ENCODE results near the gene FNDC1.

Gene FNDC1

GRCh38 chr6:159212028-159212427 lies 42.8 kb downstream of the FNDC1 start:
- Histone ChIP-seq H3K4me1 (ENCODE audit: insufficient read depth, low read length) (no peaks in the 10 kb centered on the region), H3K27me3 (ENCODE audit: insufficient read depth, low read length) (no peaks in the 10 kb centered on the region), H3K9ac (ENCODE audit: low read depth, low read length) (no peak overlapping the region), H3K9me3 (ENCODE audit: insufficient read depth, low read depth, low read length) (no peaks in the 10 kb centered on the region), H3K36me3 (ENCODE audit: insufficient read depth, low read length) (no peaks in the 10 kb centered on the region), H3K4me3 (ENCODE audit: low read length) (no peak overlapping the region), H3K27ac (ENCODE audit: low read depth, low read length) (no peak overlapping the region)
- 86% methylated on average over 4 of the region's 4 CpGs for WGBS

GRCh38 chr6:159212525-159213280 lies 43.5 kb downstream of the FNDC1 start:
- no peaks in the 10 kb centered on the region for H3K4me1 ChIP-seq (ENCODE audit: insufficient read depth, low read length)
- no peaks in the 10 kb centered on the region for H3K9me3 ChIP-seq (ENCODE audit: insufficient read depth, low read depth, low read length)
- no peaks in the 10 kb centered on the region for H3K27me3 ChIP-seq (ENCODE audit: insufficient read depth, low read length)
- no peak overlapping the region for H3K9ac ChIP-seq (ENCODE audit: low read depth, low read length)
- WGBS: 85% methylated on average over 5 of the region's 5 CpGs
- no peak overlapping the region for H3K27ac ChIP-seq (ENCODE audit: low read depth, low read length)
- H3K4me3 ChIP-seq (ENCODE audit: low read length): no peak overlapping the region
- H3K36me3 ChIP-seq (ENCODE audit: insufficient read depth, low read length): no peaks in the 10 kb centered on the region

DNA sequence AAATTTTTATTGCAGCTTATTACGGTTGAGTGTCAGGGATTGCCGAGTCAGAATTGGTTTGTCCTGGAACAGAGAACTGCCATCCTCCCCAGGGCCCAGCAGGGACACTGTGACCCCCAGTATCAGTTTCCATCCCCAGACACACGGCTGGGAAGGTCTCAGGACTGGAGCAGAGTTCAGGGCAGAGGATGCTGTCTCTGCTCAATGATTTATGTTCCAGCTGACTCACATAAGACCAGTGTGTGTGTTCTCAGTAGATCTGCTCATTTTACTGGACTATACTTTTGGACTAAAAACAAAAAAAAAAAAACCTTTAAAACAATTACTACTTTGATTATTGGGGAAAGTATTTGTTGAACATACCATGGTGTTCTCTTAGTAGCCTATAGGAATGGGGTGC lies 44.2 kb downstream of the FNDC1 start:
- Histone ChIP-seq H3K27ac (ENCODE audit: low read depth, low read length) (no peak overlapping the region), H3K9me3 (ENCODE audit: insufficient read depth, low read depth, low read length) (no peaks in the 10 kb centered on the region), H3K36me3 (ENCODE audit: insufficient read depth, low read length) (no peaks in the 10 kb centered on the region), H3K4me3 (ENCODE audit: low read length) (no peak overlapping the region), H3K4me1 (ENCODE audit: insufficient read depth, low read length) (no peaks in the 10 kb centered on the region), H3K9ac (ENCODE audit: low read depth, low read length) (no peak overlapping the region), H3K27me3 (ENCODE audit: insufficient read depth, low read length) (no peaks in the 10 kb centered on the region)
- 89% methylated on average over 3 of the region's 3 CpGs for WGBS

GRCh38 chr6:159214281-159214680 lies 45.1 kb downstream of the FNDC1 start:
- H3K36me3 ChIP-seq (ENCODE audit: insufficient read depth, low read length): no peaks in the 10 kb centered on the region
- WGBS: 76% methylated on average over 2 of the region's 2 CpGs
- no peaks in the 10 kb centered on the region for H3K9me3 ChIP-seq (ENCODE audit: insufficient read depth, low read depth, low read length)
- H3K27ac ChIP-seq (ENCODE audit: low read depth, low read length): no peak overlapping the region
- H3K27me3 ChIP-seq (ENCODE audit: insufficient read depth, low read length): no peaks in the 10 kb centered on the region
- H3K4me3 ChIP-seq (ENCODE audit: low read length): no peak overlapping the region
- H3K9ac ChIP-seq (ENCODE audit: low read depth, low read length): no peak overlapping the region
- no peaks in the 10 kb centered on the region for H3K4me1 ChIP-seq (ENCODE audit: insufficient read depth, low read length)

- Histone ChIP-seq H3K4me1 (ENCODE audit: insufficient read depth, low read length) (no peaks in the 10 kb centered on the region), H3K27ac (ENCODE audit: low read depth, low read length) (no peak overlapping the region), H3K27me3 (ENCODE audit: insufficient read depth, low read length) (no peaks in the 10 kb centered on the region), H3K9ac (ENCODE audit: low read depth, low read length) (no peak overlapping the region), H3K36me3 (ENCODE audit: insufficient read depth, low read length) (no peaks in the 10 kb centered on the region), H3K9me3 (ENCODE audit: insufficient read depth, low read depth, low read length) (no peaks in the 10 kb centered on the region), H3K4me3 (ENCODE audit: low read length) (no peak overlapping the region)
- WGBS: 57% methylated on average over 17 of the region's 17 CpGs
These were observed 48.5 kb downstream of the FNDC1 start for GRCh38 chr6:159217595-159218275.

- H3K36me3 ChIP-seq (ENCODE audit: insufficient read depth, low read length): no peaks in the 10 kb centered on the region
- no peaks in the 10 kb centered on the region for H3K9me3 ChIP-seq (ENCODE audit: insufficient read depth, low read depth, low read length)
- H3K27ac ChIP-seq (ENCODE audit: low read depth, low read length): no peak overlapping the region
- H3K4me1 ChIP-seq (ENCODE audit: insufficient read depth, low read length): no peaks in the 10 kb centered on the region
- 78% methylated on average over 5 of the region's 5 CpGs for WGBS
- no peaks in the 10 kb centered on the region for H3K27me3 ChIP-seq (ENCODE audit: insufficient read depth, low read length)
- H3K4me3 ChIP-seq (ENCODE audit: low read length): no peak overlapping the region
- no peak overlapping the region for H3K9ac ChIP-seq (ENCODE audit: low read depth, low read length)
These were observed 50.9 kb downstream of the FNDC1 start for GRCh38 chr6:159220093-159220492.

DNA sequence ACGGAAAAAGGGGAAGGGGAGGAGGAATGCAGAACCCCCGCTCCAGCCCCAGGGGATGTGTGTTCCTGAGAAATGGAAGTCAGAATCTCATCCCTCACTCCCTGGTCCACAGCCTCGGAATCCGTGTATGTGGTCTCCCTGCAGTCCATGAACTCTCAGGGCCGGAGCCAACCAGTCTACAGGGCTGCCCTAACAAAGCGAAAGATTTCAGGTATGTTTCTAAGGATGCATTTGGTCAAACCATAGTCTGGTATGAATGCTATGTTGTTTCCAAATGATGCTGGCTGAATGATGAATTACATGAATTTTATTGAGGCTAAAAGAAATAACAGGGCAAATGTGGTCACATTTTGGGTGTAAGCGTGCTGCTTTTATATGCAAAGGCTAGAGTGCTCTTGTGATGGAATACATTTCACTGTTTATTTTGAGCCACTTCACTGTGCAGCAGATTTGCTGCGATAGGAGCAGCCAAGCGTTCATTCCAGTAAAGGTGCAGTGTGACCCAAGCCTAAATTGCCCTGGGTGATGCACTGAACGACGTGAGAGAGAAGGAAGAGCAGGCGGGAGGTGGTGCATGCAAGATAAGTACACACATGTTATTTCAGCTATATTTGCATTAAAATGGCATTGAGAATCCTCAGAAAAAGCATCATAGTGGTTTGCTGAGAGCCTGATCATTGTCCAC lies 52.4 kb downstream of the FNDC1 start:
- no peaks in the 10 kb centered on the region for H3K27me3 ChIP-seq (ENCODE audit: insufficient read depth, low read length)
- WGBS: 83% methylated on average over 12 of the region's 12 CpGs
- no peaks in the 10 kb centered on the region for H3K9me3 ChIP-seq (ENCODE audit: insufficient read depth, low read depth, low read length)
- H3K27ac ChIP-seq (ENCODE audit: low read depth, low read length): no peak overlapping the region
- no peak overlapping the region for H3K4me3 ChIP-seq (ENCODE audit: low read length)
- no peaks in the 10 kb centered on the region for H3K4me1 ChIP-seq (ENCODE audit: insufficient read depth, low read length)
- H3K36me3 ChIP-seq (ENCODE audit: insufficient read depth, low read length): no peaks in the 10 kb centered on the region
- H3K9ac ChIP-seq (ENCODE audit: low read depth, low read length): no peak overlapping the region

DNA sequence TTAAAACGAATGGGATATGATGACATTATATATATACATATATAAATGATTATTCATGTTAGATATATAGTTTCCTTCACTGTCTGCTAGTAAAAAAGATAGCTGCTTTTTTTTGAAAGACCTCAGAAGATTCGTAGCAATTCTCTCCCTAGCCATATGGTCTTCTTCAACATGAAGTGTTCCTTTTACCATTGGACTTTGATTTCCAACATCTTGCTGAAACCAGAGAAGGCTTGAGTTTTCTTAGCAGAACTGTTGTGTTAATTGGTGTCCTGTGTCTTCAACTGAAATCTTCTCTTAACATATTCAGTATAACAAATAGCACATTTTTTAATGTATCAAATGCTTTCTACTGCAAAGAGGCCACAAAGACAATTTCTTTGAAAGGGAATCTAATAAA lies 55.3 kb downstream of the FNDC1 start:
- H3K27me3 ChIP-seq (ENCODE audit: insufficient read depth, low read length): no peaks in the 10 kb centered on the region
- H3K4me1 ChIP-seq (ENCODE audit: insufficient read depth, low read length): no peaks in the 10 kb centered on the region
- no peaks in the 10 kb centered on the region for H3K9me3 ChIP-seq (ENCODE audit: insufficient read depth, low read depth, low read length)
- no peak overlapping the region for H3K27ac ChIP-seq (ENCODE audit: low read depth, low read length)
- H3K36me3 ChIP-seq (ENCODE audit: insufficient read depth, low read length): no peaks in the 10 kb centered on the region
- no peak overlapping the region for H3K9ac ChIP-seq (ENCODE audit: low read depth, low read length)
- H3K4me3 ChIP-seq (ENCODE audit: low read length): no peak overlapping the region
- WGBS: 87% methylated on average over 1 of the region's 2 CpGs

GRCh38 chr6:159229651-159230051 lies 60.5 kb downstream of the FNDC1 start:
- Histone ChIP-seq H3K4me3 (ENCODE audit: low read length) (no peak overlapping the region), H3K27me3 (ENCODE audit: insufficient read depth, low read length) (peaks cover 39% of the 10 kb centered on the region), H3K4me1 (ENCODE audit: insufficient read depth, low read length) (no peaks in the 10 kb centered on the region), H3K27ac (ENCODE audit: low read depth, low read length) (no peak overlapping the region), H3K36me3 (ENCODE audit: insufficient read depth, low read length) (no peaks in the 10 kb centered on the region), H3K9me3 (ENCODE audit: insufficient read depth, low read depth, low read length) (no peaks in the 10 kb centered on the region), H3K9ac (ENCODE audit: low read depth, low read length) (no peak overlapping the region)
- 81% methylated on average over 8 of the region's 8 CpGs for WGBS

DNA sequence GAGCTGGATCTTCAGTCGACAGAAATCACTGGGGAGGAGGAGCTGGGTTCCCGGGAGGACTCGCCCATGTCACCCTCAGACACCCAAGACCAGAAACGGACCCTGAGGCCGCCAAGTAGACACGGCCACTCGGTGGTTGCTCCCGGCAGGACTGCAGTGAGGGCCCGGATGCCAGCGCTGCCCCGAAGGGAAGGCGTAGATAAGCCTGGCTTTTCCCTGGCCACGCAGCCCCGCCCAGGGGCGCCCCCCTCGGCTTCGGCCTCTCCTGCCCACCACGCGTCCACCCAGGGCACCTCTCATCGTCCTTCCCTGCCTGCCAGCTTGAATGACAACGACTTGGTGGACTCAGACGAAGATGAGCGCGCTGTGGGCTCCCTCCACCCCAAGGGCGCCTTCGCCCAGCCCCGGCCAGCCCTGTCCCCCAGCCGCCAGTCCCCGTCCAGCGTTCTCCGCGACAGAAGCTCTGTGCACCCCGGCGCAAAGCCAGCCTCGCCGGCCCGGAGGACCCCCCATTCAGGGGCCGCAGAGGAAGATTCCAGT lies 63.0 kb downstream of the FNDC1 start:
- Histone ChIP-seq H3K4me1 (ENCODE audit: insufficient read depth, low read length) (no peaks in the 10 kb centered on the region), H3K27me3 (ENCODE audit: insufficient read depth, low read length) (peaks cover 59% of the 10 kb centered on the region)
- 91% methylated on average over 38 of the region's 38 CpGs for WGBS

GRCh38 chr6:159232751-159233150 lies 63.6 kb downstream of the FNDC1 start:
- Histone ChIP-seq H3K9me3 (ENCODE audit: insufficient read depth, low read depth, low read length) (no peaks in the 10 kb centered on the region), H3K9ac (ENCODE audit: low read depth, low read length) (no peak overlapping the region), H3K27me3 (ENCODE audit: insufficient read depth, low read length) (peaks cover 59% of the 10 kb centered on the region), H3K4me1 (ENCODE audit: insufficient read depth, low read length) (no peaks in the 10 kb centered on the region), H3K36me3 (ENCODE audit: insufficient read depth, low read length) (no peaks in the 10 kb centered on the region), H3K4me3 (ENCODE audit: low read length) (no peak overlapping the region), H3K27ac (ENCODE audit: low read depth, low read length) (no peak overlapping the region)
- 93% methylated on average over 23 of the region's 23 CpGs for WGBS

More for the DNA sequence above, 63.0 kb downstream of the FNDC1 start:
- Histone ChIP-seq H3K4me3 (ENCODE audit: low read length) (no peak overlapping the region), H3K27ac (ENCODE audit: low read depth, low read length) (no peak overlapping the region), H3K9ac (ENCODE audit: low read depth, low read length) (no peak overlapping the region), H3K9me3 (ENCODE audit: insufficient read depth, low read depth, low read length) (no peaks in the 10 kb centered on the region), H3K36me3 (ENCODE audit: insufficient read depth, low read length) (no peaks in the 10 kb centered on the region)

Data from HUES64 (cell line).